Nephron progenitor cell (in vitro differentiated cells): ENCODE measurements around the gene C11orf97.
"Not testable (repeated sequence)": the region's sequence is repeated elsewhere in the genome, so short reads cannot be mapped to it uniquely, and the experiment has no call there.

Experiments used
- DNase-seq: peaks from one replicate; pipeline ENCODE4 v3.0.0; 2021
- H3K27ac Mint-ChIP-seq: 2 replicates; pipeline ENCODE4 v1.8.0; 2021; ENCODE audit warnings: mild to moderate bottlenecking, moderate library complexity, mixed read lengths
- H3K27me3 Mint-ChIP-seq: 2 replicates; pipeline ENCODE4 v1.8.0; 2021; ENCODE audit warnings: mild to moderate bottlenecking, low read depth, mixed read lengths; ENCODE audit not compliant: poor library complexity
- H3K36me3 Mint-ChIP-seq: 2 replicates; pipeline ENCODE4 v1.8.0; 2021; ENCODE audit warnings: low read depth, mixed read lengths
- H3K4me1 Mint-ChIP-seq: 2 replicates; pipeline ENCODE4 v1.8.0; 2021; ENCODE audit warnings: mixed read lengths
- H3K4me3 Mint-ChIP-seq: 2 replicates; pipeline ENCODE4 v1.8.0; 2021; ENCODE audit warnings: mild to moderate bottlenecking, moderate library complexity, mixed read lengths
- H3K9me3 Mint-ChIP-seq: 2 replicates; pipeline ENCODE4 v1.8.0; 2021; ENCODE audit warnings: mild to moderate bottlenecking, moderate library complexity, mixed read lengths
- TF ChIP-seq, protein P1 (sequence below): fragments of 200-600 bp; sonication (generic); IDR thresholded peaks from 2 replicates; pipeline ENCODE4 v1.5.0; 2021; ENCODE audit warnings: antibody characterized with exemption

The C11orf97 gene

GRCh38 chr11:94568200-94568599, 55.9 kb downstream of the C11orf97 start:
- H3K27ac Mint-ChIP-seq: no peak overlapping the region
- H3K9me3 Mint-ChIP-seq: peaks cover 10% of the 10 kb centered on the region
- TF ChIP-seq, protein P1, sequence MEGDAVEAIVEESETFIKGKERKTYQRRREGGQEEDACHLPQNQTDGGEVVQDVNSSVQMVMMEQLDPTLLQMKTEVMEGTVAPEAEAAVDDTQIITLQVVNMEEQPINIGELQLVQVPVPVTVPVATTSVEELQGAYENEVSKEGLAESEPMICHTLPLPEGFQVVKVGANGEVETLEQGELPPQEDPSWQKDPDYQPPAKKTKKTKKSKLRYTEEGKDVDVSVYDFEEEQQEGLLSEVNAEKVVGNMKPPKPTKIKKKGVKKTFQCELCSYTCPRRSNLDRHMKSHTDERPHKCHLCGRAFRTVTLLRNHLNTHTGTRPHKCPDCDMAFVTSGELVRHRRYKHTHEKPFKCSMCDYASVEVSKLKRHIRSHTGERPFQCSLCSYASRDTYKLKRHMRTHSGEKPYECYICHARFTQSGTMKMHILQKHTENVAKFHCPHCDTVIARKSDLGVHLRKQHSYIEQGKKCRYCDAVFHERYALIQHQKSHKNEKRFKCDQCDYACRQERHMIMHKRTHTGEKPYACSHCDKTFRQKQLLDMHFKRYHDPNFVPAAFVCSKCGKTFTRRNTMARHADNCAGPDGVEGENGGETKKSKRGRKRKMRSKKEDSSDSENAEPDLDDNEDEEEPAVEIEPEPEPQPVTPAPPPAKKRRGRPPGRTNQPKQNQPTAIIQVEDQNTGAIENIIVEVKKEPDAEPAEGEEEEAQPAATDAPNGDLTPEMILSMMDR: no peak
- peaks cover 3% of the 10 kb centered on the region for H3K27me3 Mint-ChIP-seq
- H3K36me3 Mint-ChIP-seq: no peaks in the 10 kb centered on the region
- H3K4me1 Mint-ChIP-seq: peaks cover 2% of the 10 kb centered on the region
- no peak overlapping the region for H3K4me3 Mint-ChIP-seq
- no peak for DNase-seq

DNA sequence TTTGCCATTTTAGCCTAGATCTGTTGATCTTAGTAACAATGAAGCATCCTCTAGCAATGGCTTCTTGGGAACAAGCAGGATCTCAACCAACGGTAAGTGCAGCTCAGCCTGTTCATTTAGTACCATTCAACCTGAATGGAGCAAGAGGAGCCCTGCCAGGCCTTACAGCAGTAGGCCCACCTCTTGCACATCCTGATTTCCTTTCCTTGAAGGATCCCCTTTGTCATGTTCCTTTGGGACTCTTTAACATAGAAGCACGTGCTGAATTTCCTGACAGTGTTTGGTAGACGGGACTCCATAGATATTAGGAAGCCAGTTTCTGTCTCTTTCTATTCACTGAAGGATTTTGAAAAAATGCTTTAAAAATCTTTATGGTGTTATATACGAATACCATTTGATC, 56.5 kb downstream of the C11orf97 start:
- H3K27me3 Mint-ChIP-seq: peaks cover 3% of the 10 kb centered on the region
- no peak overlapping the region for H3K4me3 Mint-ChIP-seq
- H3K36me3 Mint-ChIP-seq: no peaks in the 10 kb centered on the region
- TF ChIP-seq, protein P1: no peak
- H3K27ac Mint-ChIP-seq: no peak overlapping the region
- peaks cover 10% of the 10 kb centered on the region for H3K9me3 Mint-ChIP-seq
- no peak for DNase-seq
- no peaks in the 10 kb centered on the region for H3K4me1 Mint-ChIP-seq

GRCh38 chr11:94572975-94573374, 60.7 kb downstream of the C11orf97 start:
- not testable (repeated sequence) for H3K27me3 Mint-ChIP-seq, DNase-seq, H3K27ac Mint-ChIP-seq, H3K36me3 Mint-ChIP-seq, H3K9me3 Mint-ChIP-seq, H3K4me3 Mint-ChIP-seq
- H3K4me1 Mint-ChIP-seq: peaks cover 14% of the 10 kb centered on the region

DNA sequence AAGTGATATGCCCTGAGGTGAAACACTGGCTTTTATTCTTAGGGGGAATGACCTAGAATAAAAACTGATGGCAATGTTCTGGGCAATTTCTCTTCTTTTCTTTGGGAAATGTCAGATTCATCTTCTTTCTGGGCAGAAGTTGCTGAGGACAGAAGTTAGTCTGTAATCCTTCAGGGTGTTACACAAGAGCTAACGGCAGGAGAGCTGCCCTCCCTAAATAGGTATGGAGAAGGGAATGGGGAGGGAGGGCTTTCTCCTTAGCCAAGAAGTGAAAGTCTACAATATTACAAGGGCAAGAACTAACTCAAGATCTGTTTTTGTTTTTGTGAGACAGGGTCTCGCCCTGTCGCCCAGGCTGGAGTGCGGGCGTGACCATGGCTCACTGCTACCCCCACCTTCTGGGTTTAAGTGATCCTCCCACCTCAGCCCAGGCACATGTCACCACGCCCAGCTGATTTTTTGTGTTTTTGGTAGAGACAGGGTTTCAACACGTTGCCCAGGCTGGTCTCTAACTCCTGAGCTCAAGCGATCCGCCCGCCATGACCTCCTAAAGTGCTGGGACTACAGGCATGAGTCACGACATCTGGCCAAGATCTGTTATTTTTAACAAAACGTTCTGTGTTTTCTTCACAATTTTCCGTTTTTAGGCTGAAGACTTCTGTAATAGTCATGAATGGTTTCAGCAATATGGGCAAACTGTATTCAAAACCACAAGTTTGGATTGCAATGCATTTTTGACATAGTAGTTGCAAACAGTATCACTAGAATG, 62.1 kb downstream of the C11orf97 start:
- Mint-ChIP-seq H3K36me3 (no peaks in the 10 kb centered on the region), H3K4me3 (no peak overlapping the region), H3K9me3 (peaks cover 10% of the 10 kb centered on the region), H3K4me1 (peaks cover 14% of the 10 kb centered on the region), H3K27ac (peak overlapping the region; percentile 8), H3K27me3 (peaks cover 7% of the 10 kb centered on the region)
- TF ChIP-seq, protein P1: no peak
- no peak for DNase-seq

DNA sequence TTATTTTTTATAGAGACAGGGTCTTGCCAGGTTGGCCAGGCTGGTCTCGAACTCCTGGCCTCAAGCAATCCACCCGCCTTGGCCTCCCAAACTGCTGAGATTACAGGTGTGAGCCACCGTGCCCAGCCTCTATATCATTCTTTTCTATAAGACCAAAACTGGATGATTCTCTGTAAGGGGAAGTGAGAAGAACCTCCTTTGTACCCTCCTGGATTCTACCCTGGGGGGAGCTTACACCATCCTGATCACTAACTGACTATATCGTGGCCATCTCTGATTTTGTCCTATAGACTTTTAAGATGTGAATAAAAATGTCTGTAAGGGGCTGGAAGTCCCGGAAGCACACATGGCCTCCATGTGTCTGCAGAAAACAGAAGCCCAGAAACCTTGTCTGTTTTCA, 64.0 kb downstream of the C11orf97 start:
- H3K4me3 Mint-ChIP-seq: no peak overlapping the region
- H3K36me3 Mint-ChIP-seq: no peaks in the 10 kb centered on the region
- H3K4me1 Mint-ChIP-seq: peaks cover 17% of the 10 kb centered on the region
- no peak overlapping the region for H3K27ac Mint-ChIP-seq
- DNase-seq: no peak
- TF ChIP-seq, protein P1: no peak
- peaks cover 3% of the 10 kb centered on the region for H3K27me3 Mint-ChIP-seq
- H3K9me3 Mint-ChIP-seq: peaks cover 10% of the 10 kb centered on the region

DNA sequence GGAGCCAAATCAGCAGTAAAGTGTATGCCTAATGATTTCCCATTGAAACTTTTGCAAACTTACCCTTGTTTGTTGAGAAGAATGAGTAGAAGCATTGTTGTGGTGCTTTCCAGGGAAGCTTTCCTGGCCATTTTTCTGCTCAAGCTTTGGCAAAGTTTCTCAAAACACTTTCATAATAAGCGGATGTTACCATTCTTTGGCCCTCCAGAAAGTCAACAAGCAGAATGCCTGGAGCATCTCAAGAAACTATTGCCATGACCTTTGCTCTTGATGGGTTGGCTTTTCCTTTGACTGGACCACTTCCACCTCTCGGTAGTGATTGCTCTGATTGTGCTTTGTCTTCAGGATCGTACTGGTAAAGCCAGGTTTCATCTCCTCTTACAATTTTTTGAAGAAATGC, 65.6 kb downstream of the C11orf97 start:
- peaks cover 2% of the 10 kb centered on the region for H3K9me3 Mint-ChIP-seq
- peaks cover 19% of the 10 kb centered on the region for H3K4me1 Mint-ChIP-seq

More for the DNA sequence above, 65.6 kb downstream of the C11orf97 start:
- Mint-ChIP-seq H3K27ac (no peak overlapping the region), H3K36me3 (no peaks in the 10 kb centered on the region), H3K4me3 (no peak overlapping the region), H3K27me3 (peaks cover 3% of the 10 kb centered on the region)
- DNase-seq: no peak
- TF ChIP-seq, protein P1: no peak
